HG03139 (cell line): ENCODE data around the gene HCN4.
"Not testable (repeated sequence)": the region's sequence is repeated elsewhere in the genome, so short reads cannot be mapped to it uniquely, and the experiment has no call there.

Experiments used
- ATAC-seq: cut with Tn5 transposase; IDR thresholded peaks from one replicate; pipeline ENCODE4 v1.9.1; 2021; ENCODE audit not compliant: unreplicated experiment

Gene HCN4

DNA sequence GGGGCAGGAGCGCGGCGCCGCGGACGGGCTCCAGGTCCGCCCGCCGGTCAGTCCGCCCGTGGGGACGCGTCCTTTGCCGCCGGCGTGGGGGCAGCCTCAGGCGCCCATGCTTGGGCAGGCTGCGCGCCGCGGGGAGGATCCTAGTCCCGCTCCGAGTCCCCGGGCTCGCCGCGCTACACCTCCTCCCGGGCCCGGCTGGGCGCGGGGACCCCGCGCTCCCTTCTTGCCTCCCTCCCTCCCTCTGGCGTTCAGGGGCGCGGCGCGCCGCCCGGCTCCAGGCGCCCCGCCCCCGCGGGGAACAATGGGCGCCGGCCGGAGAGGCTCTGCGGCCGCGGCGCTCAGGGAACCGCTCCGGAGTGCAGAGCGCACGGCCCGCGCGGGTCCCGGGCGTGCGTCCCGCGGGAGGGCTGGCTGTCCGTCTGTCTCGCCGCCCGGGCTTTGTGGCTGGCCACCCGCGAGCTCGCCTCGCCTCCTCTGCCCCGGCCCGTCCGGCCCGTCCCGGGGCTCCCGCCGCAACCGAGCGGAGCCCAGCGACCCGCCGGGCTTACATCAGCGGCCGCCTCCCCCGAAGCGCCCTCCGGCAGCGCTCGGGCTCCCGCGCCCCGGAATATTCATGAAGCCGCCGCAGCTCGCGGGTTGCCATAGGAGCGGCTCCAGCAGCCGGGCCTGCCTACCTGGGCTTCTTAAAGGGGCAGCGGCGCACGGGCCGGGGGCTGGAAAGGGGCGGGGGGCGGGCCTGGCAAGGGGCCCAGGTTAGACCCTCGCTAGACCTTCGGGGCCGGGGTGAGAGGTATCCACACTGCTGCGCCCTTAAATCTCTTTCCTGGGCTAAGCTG, at the start of gene HCN4:
HCN4 (minus strand) TSS at position 658 of the 836 bp plus-strand sequence. CDS start 688 bp downstream, outside the sequence.
- no peak for ATAC-seq

DNA sequence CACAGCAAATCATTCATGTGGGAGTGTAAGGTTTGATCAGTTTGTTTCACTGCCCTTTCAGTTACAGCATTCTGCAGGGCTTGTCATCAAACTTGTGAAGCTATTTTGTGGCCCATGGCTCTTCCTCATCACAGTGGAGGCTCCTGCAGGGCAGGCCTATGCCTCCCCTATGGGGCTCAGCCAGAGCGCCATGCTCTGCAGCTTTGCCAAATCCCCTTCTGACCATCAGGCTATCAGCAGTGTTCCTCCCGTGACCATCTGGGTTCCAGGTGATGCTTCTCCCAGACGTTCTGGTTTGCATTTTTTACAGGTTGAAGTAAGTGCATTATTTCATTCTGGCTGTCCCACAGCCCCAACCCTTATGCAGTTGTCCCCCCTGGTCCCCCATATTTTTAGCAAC, 46.1 kb upstream of the HCN4 start:
- ATAC-seq, result no peak

DNA sequence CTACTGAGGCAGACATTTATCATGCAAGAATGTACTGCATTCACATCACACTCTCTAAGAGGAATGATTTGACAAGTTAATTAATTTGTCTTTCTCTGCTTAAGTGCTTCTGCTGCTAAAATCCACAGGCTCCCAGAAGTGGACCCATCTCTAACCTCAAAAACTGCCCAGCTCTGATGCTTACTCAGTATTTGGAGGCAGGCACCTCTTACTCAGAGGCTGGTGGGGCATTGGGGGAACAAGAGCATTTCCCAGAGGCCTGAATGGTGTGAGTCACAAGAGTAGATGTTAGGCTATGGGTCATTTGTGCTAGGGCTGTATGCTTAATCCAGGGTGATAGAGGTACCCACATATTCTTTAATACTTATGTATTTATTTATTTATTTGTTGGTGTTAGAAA, 34.4 kb upstream of the HCN4 start:
- ATAC-seq, result no peak

DNA sequence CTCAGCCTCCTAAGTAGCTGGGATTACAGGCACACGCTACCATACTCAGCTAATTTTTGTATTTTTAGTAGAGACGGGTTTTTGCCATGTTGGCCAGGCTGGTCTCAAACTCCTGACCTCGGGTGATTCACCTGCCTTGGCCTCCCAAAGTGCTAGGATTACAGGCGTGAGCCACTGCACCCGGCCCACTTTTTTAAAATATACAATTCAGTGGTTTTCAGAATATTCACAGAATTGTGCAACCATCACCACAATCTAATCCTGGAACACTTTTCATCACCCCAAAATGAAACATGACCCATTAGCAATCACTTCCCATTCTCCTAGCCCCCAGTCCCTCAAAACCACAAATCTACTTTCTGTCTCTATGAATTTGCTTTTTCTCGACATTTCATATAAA, 31.5 kb upstream of the HCN4 start:
- not testable (repeated sequence) for ATAC-seq

DNA sequence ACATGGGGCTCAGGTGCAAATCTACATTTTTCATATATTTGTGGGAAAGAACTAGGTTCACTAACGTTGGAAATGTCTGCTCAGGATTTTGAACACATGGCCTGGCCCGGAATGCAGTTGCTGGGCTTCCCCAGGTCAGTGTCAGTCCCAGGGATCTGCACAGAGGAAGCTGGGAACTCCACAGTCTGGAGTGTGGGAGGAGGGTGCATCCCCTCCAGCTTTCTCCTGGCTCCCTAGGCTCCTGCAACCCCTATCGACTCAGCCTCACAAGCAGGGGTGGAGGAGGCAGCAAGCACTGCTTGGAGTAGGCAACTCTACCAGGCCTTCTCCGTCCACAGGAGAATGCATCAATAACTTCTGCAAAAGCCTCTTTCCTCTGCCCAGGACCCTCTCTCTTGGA, 30.1 kb upstream of the HCN4 start:
- ATAC-seq, result no peak

DNA sequence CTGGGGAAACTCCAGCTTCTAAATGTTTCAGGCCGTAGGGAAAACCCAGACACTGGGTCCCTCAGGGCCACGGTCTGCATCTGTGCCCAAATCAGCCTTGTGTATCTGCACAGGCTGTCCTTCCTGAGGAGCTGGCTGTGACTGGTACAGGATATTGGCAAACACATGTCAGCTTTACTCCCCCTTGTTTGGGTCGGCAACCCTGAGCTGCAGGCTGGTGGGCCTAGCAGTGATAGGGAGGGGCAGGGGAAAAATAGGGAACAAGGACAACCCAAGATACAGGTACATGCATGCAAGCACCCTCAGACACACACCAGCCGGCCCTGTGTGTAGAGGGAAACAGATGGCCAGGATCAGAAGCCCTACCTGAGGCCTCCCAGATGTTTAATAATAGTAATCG, 28.7 kb upstream of the HCN4 start:
- ATAC-seq, result no peak

DNA sequence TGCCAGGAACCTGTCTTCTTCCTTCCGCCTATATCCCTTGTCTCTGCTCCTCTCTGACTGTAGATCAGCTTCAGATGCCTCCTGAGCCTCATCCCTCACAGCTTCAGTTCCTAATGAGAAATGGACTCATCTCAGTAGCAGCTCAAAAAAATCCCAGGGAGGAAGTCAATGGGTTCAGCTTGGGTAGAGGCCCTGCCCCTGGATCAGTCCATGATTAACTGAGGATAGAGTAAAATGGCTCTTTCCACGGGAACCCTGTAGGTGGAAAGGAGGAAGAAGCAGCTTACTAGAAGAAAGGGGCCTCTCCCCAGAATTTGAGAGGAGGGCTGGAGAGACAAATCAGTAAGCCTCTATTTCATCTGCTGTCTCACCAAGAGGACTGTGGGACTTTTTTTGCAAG, 26.9 kb upstream of the HCN4 start:
- ATAC-seq, result no peak

DNA sequence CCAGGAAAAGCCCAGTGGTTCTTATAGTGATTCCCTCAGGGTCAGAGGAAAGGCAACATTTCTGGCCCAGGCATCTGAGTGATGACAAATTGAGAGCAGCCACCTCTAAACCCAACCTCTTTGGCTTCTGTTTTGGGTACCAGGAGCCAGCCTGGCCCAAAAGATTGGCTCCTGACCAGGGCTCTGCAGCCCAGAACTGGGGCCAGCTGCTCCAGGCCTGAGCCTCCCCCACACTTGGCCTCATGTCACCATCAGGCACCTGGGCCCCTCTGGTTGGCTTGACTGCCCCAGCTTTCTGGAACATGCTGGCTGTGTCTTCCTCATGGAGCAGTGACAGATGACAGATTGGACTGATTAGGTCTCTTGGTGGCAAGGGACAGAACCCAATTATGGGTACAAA, 26.0 kb upstream of the HCN4 start:
- ATAC-seq, result no peak

DNA sequence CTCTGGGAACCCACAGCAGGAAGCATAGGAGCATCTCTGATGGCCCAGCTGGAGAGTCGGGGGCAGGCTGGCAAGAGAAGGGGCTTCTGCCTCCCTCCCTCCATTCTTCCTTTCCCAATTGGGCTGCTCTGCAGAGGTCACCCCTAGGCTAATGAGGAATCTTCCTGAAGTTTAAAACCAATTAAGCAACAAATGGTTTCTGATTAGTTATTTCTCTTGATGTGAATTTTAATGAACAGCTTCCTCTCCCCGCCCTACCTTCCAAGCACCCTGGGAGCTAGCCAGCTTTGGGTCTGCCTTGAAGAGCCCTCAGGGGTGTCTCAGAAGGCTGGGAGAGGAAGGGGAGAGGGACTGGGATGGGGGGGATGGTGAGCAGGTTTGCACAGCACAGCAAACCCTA, 24.6 kb upstream of the HCN4 start:
- ATAC-seq, result no peak

DNA sequence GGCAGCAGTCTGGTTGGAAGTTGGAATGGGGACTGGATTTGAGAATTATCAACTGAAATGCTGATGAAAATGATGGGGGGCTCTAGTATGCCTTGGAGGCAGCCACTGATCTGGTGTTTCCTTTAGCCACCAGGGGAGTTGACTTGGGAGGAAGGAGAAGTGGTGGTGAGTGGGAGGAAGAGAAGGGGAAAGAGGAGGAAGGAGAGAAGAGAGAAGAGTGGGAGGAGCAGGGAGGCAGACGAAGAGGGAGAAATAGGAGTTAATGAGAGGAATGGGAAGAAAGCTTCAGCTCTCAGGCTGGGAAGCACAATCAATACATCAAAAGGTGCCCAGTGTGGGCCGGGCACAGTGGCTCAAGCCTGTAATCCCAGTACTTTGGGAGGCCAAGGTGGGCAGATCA, 23.3 kb upstream of the HCN4 start:
- ATAC-seq, result no peak

DNA sequence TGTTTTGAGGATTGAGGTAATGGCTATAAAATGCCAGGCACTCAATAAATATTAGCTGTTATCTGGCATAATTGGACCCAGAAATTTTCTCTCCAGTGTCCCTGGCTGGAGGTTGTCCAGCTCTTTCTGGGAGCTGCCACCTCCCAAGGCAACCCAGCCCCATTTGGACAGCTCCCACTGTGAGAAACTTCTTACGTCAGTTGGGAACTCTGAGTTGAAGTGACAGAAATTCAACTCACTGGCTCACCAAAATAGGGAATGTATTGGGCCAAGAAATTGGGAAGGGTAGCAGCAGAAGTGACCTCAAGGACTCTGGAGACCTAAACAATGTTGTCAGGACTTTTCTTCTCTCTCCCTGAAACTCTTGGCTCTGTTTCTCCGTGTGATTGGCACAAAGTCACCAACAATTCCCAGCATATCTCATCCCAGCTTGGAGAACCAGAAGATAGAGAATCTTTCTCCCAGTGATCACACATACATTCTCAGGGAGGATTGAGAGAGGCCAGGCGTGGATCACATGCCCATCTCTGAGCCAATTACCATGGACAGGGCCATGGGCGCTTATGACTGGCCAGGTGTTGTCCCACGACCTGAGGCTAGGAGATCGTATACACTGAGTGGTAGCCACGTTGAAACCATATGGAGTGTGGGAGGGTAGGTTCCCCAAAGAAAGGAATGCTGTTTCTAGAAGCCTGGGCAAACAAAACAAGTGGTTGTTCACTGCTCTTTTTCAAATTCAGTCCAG, 22.5 kb upstream of the HCN4 start:
- no peak for ATAC-seq

DNA sequence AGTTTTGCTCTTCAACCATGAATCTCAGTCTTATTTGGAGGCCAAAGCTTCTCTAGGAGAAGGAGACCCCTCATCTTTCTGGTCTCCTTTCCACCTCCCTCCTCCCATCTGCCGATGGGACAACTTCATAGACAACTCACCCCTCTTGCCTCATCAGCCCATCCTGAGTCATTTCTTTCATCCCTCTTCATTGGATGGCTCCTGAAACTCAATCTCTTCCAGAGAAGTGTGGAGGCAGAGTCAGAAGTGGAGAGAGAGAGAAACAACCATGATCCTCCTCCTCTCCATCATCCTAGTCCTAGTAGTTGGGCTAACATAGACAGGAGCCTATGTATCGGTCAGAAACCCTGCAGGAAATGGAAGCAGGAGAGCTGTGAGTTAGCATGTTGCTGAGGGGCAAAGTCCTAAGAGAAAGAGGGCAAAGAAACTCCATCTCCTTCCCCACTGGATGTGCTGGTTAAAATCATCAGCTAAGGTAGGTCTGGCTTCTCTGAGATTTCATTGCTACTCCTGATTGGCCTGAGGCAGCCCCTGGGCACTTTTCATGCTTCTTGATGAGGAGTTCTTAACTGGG, 21.3 kb upstream of the HCN4 start:
- no peak for ATAC-seq

DNA sequence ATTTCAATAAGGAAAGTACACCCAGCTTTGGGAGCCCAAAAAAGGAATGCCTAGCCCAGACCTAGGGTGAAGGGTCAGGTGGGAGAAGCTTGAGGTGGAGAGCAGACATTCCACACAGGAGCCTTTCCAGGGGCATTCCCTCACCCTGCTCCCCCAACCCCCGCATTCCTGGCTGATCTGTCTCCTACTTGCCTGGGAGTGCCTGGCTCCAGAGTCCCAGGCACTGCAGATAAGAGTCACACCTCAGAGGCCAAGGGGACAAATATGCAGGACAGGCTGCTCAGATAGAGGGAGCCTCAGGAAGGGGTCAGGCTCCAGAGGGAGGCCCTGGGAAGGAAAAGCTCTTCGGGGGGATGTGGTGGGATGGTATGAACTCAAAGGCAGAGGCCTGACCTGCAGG, 20.8 kb upstream of the HCN4 start:
- ATAC-seq, result no peak

DNA sequence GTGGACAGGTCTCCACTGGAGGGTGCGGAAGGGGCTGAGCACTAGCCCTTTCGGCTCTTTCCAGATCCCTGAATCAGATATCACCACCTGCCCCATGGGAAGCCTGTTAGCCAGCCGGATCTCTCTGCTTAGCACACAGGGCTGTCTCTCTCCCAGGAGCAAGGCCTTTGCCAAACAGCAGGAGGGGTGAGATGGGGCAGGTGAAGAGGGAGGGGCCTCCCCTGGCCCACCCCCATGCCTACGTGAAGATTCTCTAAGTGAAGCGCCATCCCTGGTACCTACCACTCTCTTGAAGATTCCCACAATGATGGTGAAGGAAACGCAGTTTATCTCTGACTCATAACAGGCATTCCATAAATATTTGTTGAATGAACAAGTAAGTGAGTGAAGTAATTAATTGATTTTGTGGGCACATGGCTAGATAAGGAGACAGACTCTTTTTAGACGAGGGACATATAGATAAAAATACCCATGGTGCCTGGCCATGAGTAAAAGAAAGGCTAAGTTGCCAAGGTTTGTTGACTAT, 19.6 kb upstream of the HCN4 start:
- no peak for ATAC-seq

DNA sequence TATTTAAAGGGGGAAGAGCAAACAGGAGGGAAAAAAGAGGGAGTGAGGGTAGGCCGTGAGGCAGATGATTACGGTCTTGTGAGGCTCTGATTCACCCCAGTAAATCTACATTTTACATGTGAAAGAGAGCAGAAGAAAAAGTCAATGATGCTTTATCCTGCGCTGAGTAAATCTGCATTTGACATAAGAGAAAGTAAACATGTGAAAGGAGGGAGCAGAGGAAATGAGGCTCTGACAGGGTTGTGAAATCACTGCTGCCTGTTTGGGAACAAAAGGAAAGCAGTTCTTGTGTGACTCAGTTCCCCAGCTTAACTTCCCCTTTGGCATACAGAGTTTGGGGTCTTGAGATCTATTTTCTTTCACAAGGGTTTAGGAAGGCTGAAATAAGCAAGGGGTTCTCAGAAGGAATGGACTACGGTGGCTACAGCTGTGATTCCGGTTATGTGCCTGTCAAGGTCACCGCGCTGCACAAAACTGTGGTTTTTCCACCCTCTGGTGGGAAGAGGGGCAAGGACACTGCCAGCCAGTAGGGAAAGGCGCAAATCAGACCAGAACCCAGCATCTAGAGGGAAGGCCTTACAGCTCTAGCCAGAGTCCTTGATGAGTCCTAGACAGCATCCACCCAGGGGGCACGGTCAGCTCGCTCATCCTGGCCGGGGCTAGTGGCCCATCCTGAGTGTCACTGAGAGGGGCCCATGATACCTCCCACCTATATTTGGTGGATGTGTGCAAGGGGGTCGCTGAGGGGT, 18.9 kb upstream of the HCN4 start:
- ATAC-seq, result no peak

DNA sequence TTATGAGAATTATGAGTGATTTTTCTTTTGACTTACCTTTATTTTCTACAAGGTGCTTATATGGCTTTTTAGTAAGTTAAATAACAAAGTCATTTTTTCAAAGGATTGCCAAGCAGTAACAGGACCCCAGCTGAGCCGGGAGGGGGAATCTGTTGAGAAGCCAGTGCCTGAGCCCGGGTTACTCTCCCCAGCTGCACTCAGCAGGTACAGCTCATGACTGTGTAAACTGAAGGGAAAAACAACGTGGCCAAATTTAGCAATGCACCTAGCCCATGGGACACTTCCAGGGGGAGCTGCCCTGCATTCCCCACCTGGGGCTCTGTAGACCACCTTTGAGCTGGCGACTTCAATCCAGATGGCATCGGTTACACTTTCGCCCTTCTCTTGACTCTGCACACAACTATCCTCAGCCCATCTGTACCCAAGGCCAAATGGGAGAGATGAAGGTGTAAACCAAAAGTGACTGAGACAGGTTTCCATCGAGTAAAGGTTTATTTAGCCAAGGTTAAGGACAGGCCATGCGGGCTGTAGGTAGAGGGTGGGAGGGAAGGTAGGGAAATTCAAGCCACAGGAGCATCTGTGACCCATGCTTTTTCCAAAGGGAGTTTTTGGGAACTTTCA, 18.2 kb upstream of the HCN4 start:
- ATAC-seq, result no peak

DNA sequence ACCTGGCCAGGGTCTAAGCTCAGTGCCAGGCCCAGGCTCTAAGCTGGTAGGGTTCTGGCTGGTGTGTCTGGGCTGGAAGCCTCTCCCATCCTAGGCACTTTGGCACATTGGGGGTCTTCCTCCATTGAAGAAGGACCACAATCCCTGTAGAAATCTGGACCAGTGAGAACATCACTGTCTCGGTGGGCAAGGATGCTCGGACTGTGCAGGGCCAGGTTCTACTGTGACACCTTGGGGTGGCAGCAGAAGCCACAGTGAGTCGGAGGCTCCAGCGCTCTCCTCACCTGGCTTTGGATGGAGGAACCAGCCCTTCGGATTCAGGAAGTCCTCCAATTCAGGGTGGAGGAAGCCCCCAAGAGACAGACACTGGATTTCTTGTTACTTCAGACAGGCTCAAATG, 17.5 kb upstream of the HCN4 start:
- no peak for ATAC-seq

DNA sequence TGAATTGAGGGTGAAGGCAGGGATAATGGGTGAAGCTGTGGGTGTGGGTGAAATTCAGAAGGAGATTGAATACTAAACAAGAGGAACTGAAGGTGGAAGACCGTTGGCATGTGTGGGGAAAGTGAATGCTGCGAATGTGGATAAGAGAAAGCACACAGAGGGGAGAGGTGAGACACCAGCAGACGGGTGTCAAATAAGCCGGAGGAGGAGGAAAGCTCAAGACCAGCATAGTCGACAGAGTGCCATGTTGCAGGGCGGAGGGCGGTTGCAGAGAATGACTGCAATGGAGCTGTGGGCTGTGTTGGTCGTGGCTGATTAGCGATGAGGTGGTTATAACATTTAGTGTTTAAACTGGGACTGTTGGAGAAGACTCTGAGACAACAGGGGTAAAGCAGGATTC, 16.4 kb upstream of the HCN4 start:
- ATAC-seq, result no peak

DNA sequence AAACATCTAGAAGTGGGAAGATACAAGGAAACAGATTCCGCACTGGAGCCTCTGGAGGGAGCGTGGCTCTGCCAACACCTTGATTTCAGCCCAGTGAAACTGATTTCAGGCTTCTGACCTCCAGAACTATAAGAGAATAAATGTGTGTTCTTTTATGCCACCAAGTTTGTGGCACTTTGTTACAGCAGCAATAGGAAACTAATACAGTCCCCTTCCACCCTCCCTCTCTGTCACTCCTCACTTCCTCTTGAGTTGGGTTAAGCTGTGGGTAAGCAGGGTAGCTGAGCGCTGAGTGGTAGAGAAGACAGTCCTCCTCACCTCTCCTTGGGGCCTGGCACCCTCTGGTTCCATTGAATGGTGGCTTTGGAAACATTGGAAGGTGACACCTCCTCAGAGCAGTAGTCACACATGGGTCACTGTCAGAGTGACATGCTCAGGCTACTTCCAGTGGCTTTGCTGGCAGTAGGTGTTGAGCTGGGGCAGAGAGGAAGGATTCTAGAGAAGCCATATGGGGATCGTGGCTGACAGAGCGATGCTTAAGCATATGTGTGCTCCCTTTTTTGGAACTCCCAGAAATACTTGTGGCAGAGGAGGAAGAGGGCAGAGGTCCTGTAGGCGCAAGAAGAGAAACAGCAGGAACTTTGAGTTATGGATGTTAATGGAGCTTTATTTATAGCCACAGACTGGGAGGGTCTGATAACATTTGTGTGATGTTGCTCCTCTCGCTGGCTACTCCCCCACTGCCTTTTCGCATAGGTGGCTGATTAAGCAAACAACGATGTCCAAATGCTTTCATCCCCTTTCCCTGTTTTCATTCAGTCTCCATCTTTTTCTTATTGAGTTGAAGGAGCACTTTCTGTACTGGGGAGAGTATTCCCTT, 14.8 kb upstream of the HCN4 start:
- ATAC-seq, result no peak

DNA sequence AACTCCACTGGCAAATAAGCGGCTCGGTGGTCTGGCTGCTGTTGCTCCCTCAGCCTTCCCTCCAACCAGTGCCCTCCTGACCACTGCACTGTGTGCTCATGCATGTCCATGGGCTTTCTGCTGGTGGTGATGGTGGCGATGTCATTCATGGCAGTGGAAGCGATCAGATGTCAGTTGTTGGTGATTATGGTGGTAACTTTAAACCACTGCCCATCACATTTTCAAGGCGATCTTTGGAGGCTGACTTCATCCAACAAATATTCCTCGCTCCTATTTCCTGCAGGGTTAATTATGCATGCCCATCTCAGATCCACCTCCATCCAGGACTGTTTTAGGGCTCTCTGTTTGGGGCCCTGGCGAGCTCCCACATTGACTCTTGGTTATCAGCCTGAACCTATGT, 13.4 kb upstream of the HCN4 start:
- no peak for ATAC-seq
